NK-92 treated with Interleukin-12 subunit alpha and Interleukin-12 subunit beta, amount 100 ng/mL, for 24 hours (cell line): ENCODE measurements around the gene LBP.
"Not testable (repeated sequence)": the region's sequence is repeated elsewhere in the genome, so short reads cannot be mapped to it uniquely, and the experiment has no call there.

Experiments used
- DNase-seq: peaks from one replicate; lab custom pipeline; 2025; lab: John Stamatoyannopoulos, UW

LBP gene

GRCh38 chr20:38320221-38320620, 26.1 kb upstream of the LBP start:
- DNase-seq: no peak

GRCh38 chr20:38321959-38322598, 24.2 kb upstream of the LBP start:
- DNase-seq: no peak

DNA sequence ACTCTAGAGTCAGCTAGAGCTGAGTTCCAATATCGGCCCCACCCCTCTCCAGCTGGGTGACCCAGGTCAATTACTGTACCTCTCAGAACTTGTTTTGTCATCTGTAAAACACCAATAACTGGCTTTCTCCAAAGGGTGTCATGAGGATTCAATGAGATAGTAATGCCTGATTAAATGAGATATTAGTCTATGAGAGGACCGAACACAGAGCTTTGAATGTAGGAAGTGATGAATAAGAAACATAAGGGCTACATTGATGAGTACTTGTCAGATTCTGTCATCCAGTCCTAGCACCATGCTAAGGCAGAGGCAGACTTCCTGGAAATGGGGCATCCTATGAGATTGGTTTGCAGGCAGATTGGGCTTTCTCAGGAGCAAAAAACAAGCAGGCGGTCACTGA, 22.1 kb upstream of the LBP start:
- no peak for DNase-seq

DNA sequence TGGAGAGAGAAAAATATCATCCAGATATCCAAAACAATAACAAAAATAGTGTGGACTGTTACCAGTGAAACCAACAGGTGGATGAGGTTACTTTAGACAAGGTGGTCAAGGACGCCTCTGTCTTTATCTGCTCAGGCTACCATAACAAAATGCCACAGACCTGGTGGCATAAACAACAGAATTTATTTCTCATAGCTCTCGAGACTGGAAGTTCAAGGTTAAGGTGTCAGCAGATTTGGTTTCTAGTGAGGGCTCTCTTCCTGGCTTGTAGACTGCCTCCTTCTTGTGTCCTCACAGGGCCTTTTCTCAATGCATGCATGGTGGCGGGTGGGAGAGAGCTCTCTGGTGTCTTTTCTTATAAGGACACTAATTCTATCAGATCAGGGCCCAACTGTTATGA, 21.1 kb upstream of the LBP start:
- DNase-seq: no peak

DNA sequence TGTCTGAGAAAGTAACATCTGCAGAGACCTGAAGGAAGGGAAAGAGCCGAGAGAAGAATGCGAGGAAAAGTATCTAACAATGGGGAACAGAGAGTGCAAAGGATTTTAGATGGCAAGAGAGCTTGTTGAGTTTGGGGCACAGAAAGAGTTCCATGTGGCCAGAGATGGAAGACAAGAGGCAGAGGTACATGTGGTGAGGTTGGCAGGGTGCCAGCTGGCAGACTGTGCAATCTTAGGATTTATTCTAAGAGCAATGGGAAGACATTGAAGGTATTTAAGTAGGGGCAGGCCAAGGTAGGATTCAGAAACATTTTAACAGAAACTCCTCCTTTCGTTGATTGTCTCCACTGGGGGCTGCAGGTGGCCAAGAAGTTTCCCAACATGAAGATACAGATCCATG, 20.4 kb upstream of the LBP start:
- DNase-seq: no peak

- DNase-seq: no peak
These were observed 20.0 kb upstream of the LBP start for GRCh38 chr20:38326309-38326708.

DNA sequence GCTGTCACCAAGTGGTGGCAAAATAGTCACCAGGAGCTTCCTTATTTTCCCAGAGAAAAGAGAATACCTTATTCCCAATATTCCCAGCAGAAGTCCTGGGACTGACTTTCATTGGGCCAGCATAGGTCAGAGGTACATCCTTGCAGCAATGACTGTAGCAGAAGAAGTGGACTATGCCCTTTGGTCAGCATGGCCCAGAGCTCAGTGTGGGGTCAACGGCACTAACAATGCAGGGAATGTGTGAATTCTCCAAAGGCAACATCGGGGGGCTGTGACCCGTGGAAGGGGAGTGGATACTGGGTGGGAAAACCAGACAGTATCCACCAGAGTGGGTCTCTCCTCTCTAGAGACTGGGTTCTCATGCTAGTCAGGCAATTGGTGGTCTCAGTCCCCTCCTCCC, 15.6 kb upstream of the LBP start:
- no peak for DNase-seq

DNA sequence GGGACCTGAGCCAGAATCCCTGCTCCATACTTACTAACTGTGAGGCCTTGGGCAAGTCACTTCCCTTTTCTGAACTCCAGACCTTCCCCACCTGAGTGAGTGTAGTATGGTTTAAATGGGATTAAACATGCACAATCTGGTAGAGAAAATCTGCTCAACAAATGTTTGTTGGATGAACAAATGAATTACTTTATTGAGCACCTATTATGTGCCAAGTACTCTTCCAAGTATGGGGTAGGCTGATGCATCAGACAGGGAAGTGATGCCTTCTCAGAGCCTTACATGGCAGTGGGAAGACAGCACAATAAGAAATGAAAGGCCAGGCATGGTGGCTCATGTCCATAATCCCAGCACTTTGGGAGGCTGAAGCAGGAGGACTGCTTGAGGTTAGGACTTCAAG, 15.0 kb upstream of the LBP start:
- no peak for DNase-seq

DNA sequence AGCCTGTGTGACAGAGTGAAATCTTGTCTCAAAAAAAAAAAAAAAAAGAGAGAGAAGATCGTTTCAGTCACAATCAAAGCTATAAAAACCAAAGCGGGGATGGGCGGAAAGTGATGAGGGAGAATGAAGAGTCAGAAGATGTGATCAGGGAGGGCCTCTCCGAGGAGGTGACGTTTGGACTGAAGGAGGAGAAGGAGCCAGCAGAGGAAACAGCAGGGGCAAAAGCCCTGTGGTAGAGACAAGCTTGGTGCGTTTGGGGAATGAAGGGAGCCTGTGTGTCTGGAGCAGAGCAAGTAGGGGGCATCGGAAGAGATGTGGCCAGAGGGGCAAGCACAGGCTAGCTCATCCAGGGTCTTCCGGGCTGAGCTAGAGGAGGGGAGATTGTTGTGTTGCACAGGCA, 14.5 kb upstream of the LBP start:
- DNase-seq: no peak

DNA sequence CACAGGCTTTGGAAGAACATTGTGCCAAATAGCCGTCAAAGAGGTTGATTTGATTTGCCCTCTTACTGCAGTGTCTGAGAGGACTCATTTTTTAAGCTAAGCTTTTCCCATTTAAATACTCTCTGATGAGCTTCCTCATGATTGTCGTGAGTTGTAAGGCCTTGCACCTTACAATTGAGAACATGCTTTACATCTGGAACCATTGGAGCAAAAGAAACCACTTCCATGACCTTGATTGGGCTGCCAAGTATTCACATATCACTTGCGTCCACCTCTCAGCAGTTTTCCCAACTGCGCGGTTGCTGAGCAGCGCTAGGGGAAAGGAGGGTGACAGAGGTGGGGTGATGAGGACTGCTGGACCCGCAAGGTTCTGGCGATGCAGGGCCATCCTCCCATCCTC, 12.3 kb upstream of the LBP start:
- no peak for DNase-seq

- no peak for DNase-seq
These were observed 9.6 kb upstream of the LBP start for GRCh38 chr20:38336726-38337125.

DNA sequence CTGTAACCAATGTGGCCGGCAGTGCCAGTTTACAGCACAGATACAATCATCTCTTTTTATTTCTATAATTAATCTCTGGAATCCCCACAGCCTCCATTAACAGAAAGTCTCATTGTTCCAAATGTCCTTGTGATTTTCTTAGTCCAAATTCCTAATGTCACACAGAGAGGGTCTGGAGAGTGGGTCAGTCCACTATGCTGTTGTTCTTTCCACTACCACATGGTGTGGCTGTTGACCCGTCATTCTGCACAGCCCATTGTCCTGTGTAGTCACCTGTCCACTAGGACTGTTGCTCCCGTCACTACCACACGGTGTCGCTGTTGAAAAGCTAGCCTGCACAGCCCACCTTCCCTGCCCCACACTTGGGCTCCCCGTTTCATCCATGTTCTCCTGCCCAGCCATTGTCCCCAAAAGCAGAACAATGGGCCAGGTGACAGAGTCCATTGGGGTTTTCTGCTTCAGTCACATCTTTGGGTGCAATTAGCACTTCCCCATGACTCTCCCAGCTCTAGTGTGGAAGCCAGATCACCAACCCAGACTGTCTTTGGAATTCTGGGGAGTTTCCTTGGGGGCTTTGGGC, 8.6 kb upstream of the LBP start:
- DNase-seq: no peak

DNA sequence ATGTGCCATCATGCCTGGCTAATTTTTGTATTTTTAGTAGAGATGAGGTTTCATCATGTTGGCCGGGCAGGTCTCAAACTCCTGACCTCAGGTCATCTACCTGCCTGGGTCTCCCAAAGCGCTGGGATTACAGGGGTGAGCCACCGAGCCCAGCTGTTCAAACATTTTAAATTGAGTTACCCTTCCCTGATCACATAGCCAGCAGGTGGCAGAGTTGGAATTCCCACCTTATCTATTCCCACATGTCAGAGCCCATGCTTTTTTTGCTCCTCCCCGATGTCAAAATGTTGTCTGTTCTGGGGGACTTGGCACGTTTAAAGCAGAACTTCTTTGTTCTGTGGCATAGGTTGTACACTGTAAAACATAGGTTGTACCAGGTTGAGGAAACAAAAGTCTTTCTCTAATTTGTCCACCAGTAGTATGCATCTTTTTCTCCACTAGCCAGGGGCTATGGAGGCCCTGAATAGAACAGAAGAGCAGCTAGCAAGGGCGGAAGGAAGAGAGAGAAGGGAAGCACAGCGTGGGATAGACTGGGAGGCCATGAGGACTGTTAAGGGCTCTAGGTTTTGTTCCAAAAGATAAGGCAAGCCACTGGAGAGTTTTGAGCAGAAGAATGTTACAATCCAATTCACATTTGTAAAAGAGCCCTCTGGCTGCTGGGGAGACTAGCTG, 7.3 kb upstream of the LBP start:
- DNase-seq: no peak

GRCh38 chr20:38339521-38339896, 6.8 kb upstream of the LBP start:
- not testable (repeated sequence) for DNase-seq

DNA sequence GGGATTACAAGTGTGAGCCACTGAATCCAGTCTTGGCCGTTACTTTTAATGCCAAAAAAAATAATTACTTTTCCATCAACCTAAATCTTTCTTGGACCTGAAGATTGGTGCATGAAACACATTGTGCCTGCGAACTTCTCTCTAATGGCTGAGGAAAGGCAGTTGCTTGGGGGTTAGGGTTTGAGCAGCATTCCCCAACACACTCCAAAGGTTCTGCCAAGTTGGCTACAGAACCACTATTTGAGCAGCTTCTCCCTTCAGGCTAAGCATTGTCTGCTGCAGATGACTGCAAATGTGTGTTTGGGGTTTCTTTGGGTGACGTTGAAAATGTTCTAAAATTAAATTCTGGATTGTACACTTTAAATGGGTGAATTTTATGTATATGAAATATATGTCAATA, 6.3 kb upstream of the LBP start:
- no peak for DNase-seq

DNA sequence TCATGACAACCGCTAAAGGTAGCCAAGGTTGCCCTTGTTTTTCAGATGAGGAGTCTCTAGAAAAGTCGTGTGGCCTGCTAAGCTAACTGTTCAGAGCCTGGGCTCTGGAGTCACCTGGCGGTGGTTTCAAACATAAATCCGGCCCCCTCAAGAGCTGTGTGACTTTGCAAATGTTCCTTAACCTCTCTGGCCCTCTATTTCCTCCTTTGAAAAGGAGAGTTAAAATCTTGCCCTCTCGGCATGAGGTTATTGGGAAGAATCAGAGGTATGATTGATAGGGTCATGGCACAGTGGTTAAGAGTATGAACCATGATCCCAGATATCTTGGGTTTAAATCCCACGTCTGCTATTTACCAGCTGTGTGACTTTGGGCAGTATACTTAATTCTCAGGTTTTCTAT, 5.6 kb upstream of the LBP start:
- no peak for DNase-seq

- DNase-seq: no peak
These were observed 4.1 kb upstream of the LBP start for GRCh38 chr20:38342216-38342615.

- no peak for DNase-seq
These were observed 3.5 kb upstream of the LBP start for GRCh38 chr20:38342713-38343310.

DNA sequence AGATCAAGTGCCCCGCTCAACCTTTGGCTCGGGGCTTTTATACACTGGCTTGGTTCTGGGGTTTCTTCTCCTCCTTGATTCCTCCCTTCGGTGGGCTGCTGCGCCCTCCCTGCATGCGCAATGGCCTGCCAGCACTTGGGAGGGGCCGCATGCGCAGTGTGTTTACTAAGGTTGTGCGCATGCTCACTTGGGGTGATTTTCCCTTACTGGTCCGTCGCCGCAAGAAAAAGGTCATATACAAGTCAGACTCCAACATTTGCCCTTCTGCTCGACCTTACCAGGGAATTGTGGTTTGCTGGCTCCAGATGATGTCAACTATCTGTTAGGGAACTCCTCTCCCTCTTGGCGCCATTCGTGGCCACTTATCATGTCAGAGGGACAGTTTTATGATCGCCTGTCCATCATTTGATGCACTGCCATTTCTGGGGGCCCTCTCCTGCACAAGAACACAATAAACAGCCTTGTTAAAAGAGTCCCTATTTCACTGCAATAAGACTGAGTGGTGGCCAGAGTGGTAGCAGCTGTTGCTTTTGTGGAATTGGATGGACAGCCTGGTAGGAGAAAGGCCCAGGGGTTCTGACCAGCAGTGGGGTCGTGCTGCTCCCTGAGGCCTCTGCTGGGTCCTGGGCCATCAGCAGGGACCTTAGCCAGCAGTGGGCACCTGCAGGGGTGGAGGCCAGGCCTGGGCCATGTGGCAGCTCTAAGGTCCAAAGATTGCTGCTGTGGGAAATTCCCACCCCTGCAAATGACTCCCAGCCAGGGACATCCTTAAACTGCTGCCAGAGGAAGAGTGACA, 2.8 kb upstream of the LBP start:
- no peak for DNase-seq

DNA sequence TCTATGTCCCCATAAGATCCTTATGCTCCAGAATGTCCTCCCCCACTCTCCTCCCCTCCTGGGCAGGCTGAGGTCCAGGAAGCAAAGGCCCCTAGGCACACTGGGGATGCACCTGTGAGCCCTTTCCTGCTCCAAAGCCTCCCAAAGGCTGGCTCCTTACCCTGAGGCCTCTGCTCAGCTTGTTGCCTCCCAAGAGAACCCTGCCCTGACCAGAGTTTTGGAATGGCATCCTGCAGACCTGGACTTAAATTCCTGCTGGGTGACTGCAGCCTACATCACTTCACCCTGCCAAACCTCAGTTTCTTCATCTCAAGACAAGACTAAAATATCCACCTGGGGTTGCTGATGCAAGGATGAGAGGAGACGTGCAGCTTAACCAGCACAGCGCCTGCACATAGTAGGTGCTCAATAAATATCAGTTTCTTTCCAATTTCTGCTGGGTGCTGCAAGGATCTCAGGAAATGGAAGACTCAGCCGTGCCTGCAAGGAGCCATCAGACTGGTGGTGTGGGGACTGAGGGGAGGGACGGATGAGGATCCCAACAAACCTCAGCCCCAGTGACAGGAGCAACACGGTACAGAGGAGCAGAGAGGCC, 2.1 kb upstream of the LBP start:
- DNase-seq: no peak

DNA sequence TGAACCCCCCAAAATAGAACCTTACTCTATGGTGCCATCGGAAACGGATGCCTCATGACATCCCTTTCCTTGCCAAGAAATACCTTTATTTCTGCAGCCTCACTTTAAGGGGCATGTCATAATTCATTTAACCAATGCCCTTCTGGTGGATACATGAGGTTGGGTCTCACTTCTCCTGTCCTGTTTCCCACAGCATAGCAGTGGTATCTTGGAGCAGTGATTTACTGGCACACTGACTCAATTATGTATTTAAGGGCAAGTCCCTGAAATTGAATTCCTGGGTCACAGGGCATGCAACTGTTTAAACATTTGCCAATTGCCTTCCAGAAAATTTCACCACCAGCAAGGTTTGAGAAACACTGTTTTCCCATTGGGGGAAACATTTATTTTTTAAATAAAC, 639 bp upstream of the LBP start:
- DNase-seq: no peak

DNA sequence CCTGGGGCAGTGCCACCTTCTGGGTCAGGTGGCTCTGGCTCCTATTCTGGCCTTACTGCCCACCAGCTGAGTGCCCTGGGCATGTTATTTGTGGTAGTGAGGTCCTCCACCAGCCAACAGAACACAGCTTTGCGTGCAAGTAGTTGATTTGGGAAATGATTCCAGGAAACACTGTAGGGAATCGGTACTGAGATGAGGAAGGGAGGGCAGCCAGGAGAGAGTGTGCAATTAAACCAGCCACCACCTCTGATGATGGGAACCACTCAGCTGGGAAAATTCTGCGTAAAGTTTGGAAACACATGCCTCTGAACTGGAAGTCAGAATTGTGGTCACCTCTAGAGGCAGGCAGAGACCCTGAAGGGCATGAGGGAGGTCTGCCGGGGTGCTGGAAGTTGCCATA, 459 bp downstream of the LBP start:
- no peak for DNase-seq
